Thyroid gland (tissue), 4 donors: ENCODE measurements around the gene ANKRD11.

Experiments
- POLR2A ChIP-seq, 2 donors: fragments of 450-650 bp; IDR thresholded peaks; one replicate each; pipeline ENCODE4 v1.6.1; 2017; ENCODE audit warnings: antibody characterized with exemption in 2 of 2, mild to moderate bottlenecking in 2 of 2, moderate library complexity in 1 of 2
- TF ChIP-seq, protein P1 (sequence below), 6 experiments: fragments of 200-600 bp in 3 of 6; fragments of 450-650 bp in 3 of 6; sonication (generic) in 3 of 6; IDR thresholded peaks; one replicate each; pipeline ENCODE4 v1.5.1; 2016 to 2019; ENCODE audit warnings: antibody characterized with exemption in 6 of 6, mild to moderate bottlenecking in 2 of 6, inconsistent platforms in 1 of 6, moderate library complexity in 1 of 6

DNA sequence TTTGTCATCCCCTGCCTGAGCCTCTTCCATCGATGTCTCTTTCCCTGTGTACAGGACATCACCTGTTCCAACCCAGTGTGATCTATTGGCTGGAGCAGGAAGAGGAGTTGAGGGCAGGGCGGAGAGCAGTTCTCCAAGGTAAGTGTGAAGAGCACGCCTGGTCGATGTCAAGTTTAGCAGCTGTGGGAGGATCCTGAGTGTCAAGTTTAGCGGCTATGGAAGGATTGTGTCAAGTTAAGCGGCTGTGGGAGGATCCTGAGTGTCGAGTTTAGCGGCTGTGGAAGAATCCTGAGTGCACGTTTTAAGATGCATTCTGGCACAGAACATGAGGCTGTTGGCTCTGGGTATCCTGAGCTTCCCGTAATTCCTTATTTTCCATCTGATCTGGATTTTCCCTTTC is 265.7 kb downstream of the ANKRD11 start:
- no peak for TF ChIP-seq POLR2A (IDR thresholded peaks at IDR 0.05)
- TF ChIP-seq, protein P1, sequence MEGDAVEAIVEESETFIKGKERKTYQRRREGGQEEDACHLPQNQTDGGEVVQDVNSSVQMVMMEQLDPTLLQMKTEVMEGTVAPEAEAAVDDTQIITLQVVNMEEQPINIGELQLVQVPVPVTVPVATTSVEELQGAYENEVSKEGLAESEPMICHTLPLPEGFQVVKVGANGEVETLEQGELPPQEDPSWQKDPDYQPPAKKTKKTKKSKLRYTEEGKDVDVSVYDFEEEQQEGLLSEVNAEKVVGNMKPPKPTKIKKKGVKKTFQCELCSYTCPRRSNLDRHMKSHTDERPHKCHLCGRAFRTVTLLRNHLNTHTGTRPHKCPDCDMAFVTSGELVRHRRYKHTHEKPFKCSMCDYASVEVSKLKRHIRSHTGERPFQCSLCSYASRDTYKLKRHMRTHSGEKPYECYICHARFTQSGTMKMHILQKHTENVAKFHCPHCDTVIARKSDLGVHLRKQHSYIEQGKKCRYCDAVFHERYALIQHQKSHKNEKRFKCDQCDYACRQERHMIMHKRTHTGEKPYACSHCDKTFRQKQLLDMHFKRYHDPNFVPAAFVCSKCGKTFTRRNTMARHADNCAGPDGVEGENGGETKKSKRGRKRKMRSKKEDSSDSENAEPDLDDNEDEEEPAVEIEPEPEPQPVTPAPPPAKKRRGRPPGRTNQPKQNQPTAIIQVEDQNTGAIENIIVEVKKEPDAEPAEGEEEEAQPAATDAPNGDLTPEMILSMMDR (IDR thresholded peaks at IDR 0.05), result no peak
